NCI-H146 treated with DMSO at 0.1 percent for 48 hours (cell line): ENCODE measurements around the gene HS3ST3A1.

Experiments used
- DNase-seq: peaks from one replicate; lab custom pipeline; 2025; ENCODE audit not compliant: unreplicated experiment; lab: John Stamatoyannopoulos, UW

HS3ST3A1 gene

DNA sequence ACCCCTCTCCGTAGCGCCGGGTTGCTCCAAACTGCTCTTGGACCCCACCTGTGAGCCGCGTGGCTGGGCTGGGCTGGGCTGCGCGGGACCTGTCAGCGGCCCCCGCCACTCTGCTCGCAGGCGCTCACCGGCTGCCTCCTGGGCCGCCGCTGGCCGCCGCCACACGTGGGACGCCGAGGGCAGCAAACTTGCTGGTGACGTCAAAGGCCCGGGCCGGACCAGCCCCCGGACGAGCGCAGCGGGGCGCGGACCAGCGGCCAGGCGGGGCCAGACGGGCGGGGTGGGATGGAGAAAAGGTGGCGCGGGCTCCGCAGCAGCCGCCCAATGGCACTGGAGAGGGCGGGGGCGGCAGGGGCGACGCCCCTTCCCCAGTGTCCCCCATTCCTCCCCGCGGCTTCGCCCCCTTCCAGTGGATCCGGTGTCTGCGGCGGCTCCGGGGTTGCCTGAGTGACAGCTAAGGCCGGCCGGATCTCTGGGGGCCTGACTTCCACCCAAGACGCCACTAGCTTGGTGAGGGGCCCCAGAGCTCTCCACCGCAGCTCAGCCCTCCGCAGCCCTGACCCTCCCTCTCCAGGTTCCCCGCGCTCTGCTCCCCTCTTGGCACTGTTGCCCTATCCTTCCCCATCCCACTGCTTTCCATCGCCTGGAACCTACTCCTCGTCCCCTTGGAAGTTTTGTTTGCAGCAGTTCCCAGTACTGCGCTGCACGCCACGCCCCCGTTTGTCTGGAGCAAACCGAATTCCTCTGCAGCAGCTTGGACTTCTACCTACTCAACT is at the start of gene HS3ST3A1:
Gene HS3ST3A1, minus strand, starts transcription at position 154 of the 776 bp plus-strand sequence. CDS start 800 bp downstream, outside the sequence.
- DNase-seq: no peak

DNA sequence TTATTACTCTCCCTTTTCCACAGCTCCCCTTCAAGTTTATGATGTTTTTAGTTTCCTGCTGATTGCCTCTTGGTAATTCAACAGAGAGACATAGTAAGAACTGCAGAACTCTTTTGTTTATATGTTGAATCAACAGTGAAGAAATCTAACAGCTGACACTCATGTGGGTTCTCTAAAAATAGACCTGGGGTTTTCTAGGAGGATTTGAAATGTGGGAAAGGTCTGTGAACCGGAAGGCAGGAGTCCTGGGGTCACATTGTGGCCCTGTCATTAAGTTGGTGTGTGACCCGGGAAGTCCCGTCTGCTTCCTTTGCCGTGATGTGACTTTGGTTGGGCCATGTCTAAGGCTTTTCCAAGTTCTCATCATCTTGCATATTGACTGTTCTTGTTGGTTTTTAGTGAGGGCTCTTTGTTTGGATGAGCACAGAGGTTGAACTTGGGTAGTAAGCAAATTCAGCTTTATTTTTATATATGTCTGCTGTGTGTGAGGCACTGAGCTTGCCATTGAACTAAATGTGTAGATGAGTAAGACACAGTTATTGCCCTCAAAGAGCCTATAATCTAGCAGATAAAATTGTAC is 48.5 kb upstream of the HS3ST3A1 start:
- DNase-seq: no peak

- no peak for DNase-seq
Measured at GRCh38 chr17:13647543-13648021, 45.9 kb upstream of the HS3ST3A1 start.

GRCh38 chr17:13646969-13647542 is 45.3 kb upstream of the HS3ST3A1 start:
- no peak for DNase-seq

DNA sequence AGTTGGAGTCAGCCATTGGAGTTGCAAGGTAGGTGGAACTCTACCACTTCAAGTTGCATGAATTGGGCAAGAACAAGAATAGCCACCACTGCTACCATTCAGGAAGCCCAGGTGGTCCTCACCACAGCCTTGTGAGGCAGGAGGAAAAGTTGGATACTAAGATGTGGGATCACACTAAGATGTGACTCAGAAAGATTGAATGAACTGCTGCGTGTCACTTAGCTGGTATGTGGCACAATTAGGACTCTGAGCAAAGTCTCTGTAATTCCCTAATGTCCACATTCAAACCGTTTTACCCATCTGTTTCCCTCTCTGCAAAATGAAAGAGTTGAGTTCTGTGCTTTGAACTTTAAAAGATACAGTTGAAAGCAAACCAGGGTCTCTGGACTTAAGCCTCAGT is 44.7 kb upstream of the HS3ST3A1 start:
- no peak for DNase-seq

DNA sequence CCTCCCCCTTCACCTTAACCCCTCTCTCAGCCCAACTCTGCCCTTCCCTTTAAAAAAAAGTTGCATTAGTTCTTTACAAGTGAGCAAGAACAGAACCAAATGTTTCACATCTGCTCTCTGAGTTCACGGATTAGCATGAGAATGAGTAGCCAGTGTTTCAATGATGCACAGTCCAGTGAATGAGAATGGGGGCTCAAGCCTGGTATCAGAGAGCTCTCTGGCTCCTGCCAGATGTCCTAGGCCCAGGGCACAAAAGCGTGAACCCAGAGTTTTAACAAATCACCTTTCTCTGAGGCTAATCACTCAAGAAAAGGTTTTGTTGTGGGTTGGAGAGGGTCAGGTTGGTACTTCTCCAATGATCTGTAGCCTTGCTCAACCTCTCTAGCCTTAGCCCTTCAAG is 41.5 kb upstream of the HS3ST3A1 start:
- DNase-seq: no peak

DNA sequence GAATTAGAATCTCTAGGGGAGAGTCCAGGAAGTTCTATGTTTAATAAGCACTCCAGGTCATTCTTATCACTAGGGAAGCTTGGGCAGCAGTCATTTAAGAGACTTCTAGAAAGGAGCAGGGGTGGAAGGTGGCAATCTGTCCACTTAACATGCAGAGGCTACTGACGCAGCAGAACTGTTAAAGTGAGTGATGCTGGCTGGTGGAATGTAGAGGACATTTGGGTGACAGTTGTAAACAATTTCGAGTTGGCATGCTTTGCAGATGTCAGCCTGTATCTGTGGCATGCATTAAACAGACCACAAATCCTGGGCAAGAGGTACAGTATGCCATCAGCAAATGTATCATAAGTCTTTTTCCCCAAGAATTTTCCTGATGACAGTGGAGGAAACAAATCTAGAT is 40.5 kb upstream of the HS3ST3A1 start:
- DNase-seq: no peak

- no peak for DNase-seq
Measured at GRCh38 chr17:13640551-13640950, 38.8 kb upstream of the HS3ST3A1 start.

DNA sequence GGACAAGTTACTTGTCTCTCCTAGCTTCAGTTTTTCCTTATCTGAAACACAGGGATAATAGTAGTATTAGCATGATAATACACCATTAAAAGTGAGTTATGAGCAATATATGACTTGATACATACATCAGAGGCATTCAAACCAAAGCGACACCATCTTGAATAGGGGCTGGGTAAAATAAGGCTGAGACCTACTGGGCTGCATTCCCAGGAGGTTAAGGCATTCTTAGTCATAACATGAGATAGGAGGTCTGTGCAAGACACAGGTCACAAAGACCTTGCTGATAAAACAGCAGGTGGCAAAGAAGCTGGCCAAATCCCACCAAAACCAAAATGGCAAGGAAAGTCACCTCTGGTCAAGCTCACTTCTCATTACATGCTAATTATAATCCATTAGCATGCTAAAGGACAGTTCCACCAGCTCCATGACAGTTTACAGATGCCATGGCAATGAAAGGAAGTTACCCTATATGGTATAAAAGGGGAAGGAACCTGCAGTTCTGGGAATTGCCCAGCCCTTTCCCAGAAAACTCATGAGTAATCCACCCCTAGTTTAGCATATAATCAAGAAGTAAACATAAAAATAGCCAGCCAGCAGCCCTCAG is 37.2 kb upstream of the HS3ST3A1 start:
- DNase-seq: no peak

DNA sequence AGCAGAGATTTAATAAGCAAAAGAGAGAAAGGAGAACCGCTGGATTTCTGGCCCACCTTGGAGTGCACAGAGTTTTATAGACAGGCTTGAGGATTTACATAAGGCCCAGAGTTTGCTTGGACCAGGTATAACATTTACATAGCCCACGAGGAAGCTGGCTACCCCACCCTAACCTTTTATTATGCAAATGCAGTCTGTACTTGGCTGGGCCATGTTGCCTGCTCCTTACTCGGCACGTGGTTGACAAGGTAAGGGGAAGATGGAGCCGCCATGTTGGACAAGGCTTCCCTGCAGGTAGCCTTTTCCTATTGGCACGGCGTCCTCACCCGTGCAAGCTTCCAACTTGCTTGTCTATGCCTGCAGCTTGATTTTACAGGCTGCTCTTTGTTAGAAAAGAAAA is 35.2 kb upstream of the HS3ST3A1 start:
- no peak for DNase-seq

DNA sequence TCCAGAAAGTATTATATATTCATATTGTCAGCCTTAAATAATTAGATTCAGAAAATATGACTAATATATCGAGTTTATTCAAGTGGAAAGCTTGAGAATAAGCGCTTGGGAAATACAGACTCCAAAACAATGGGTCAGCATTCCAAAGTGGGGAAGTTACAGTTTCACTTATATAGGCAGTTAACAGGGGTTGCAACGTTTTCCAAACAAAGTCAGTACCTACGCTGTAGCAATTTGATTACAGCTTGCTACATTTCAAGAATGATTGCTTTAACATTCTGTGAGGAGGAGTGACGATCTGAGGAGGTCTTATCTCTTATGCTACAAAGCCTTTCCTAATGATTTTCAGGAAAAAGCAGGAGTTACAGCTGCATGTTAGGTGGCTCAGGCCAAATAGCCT is 34.2 kb upstream of the HS3ST3A1 start:
- no peak for DNase-seq

DNA sequence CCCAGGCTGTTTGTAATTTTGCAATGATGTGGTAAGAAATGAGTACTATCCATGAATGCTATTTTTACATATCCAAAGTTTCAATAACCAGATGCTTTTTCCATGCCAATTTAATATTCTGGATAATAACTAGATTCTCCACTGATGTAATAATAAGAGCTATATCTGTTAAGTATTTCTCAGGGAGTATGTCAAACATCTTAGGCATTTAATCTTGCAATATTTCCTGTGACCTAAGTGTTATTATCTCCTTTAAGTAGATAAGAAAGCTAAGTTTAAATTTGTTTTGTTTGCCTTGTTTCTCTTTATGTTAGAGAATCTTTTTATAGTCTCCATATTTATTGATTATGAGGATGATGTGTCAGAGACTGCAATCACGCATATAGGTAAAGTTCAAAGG is 32.3 kb upstream of the HS3ST3A1 start:
- DNase-seq: no peak

- no peak for DNase-seq
Measured at GRCh38 chr17:13631529-13631928, 29.8 kb upstream of the HS3ST3A1 start.

DNA sequence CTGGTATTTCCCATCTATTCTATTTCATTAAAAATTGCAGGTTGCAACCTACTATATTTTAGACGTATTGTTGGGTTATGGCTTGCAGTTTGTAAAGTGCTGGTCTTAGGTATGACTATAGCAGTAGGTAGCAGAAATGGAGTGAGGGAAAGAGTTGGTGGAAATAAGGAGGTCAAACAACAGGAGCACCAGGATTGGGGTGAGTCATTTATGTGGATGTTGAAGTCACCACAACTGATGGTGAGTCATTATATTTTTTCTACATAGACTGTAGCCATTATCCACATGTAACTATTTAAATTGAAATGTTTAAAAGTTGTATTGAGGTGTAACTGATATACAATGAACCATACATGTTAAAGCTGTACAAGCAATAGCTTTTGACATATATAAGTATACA is 25.0 kb upstream of the HS3ST3A1 start:
- DNase-seq: no peak

- DNase-seq: no peak
Measured at GRCh38 chr17:13619462-13619861, 17.7 kb upstream of the HS3ST3A1 start.

- no peak for DNase-seq
Measured at GRCh38 chr17:13616031-13616430, 14.3 kb upstream of the HS3ST3A1 start.

DNA sequence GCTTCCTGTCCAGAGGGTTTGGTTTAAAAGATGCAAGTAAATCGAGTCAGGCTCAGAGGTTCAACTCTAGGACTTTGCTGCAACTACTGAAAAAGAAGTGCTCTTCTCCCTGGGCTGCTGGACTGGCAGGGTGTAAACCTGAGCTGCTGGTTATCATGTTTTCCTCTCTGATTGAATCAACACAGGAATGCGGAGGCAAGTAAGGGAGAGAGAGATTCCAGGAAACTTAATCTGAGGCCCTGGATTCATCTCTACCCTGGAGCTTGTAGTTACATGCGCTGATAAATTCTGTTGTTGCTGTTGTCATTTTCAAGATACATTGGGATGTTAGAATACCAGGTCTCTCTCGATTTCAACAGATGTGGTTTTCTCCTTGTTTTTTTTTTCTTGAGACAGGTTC is 8.2 kb upstream of the HS3ST3A1 start:
- DNase-seq: no peak

DNA sequence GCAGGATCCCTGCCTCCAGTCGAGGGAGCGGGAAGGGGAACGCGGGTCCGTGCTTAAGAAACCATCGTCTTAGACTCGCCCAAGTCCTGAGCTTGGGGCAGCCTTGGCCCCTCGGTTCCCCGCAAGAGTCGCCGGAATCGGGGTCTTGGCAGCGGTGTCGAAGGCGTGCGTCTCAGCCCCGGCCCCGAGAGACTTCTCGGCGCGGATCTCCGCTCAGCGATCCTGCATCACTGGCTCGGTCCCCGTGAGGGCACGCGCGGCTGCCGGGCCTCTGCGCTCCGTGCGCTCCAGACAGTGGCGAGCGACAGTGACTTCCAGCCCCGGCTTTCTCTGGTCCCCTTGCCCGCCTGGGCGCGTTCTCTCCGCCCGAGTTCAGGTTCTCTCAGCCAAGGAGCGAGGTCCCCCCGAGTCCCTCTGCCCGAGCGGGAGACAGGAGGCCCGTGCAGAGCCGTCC is 380 bp downstream of the HS3ST3A1 start:
- DNase-seq: no peak

DNA sequence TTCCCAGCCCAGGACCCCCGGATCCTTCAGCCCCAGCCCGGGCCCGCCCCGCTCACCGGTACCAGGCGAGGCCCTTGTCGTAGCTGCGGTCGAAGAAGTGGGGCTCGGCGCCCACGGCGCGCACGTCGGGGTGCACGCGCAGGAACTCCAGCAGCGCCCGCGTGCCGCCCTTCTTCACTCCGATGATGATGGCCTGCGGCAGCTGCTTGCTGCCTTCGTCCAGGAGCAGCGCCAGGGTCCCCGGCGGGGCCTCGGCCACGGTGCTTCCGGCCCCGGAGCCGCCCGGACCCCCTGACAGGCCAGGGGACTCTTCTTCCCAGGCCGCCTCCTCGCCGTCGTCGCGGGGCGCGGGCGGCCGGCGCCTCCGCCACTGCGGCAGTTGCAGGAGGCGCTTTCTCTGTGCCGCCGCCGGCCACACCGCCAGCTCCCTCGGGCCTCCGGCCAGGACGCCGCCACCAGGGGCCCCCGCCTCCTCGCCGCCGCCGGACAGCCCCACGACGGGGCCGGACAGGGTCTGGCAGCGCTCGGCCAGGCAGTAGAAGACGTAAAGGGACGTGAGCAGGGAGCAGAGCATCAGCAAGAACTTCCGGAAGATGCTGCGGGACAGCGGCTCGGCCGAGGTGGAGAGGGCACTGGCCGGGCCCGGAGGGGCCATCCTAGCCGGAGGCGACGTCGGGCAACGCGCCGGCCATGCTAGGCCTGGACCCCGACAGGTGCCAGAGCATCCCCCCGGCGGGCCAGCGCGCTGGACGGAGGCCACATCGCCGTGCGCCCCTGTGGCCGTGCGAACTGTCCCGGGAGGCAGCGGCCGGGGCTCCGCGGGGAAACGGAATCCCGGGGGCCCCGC is 1.0 kb downstream of the HS3ST3A1 start:
- no peak for DNase-seq

DNA sequence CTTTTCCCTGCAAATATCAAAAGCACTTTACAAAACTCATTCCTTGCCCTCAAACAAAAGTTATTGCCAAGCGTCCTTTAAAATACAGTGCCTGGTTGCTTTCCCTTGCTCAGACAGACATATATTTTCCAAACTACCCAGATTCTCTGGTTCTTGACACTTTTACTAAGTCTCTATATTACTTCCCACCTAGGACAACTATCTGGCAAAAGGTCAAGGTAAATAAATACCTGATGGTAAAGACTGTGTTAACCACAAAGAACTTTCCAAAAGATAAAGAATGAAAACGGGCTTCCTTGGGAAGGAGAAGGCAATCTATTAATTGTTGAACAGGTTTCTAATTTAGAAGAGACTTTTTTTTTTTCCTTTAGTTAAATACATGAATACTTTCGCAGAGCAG is 1.9 kb downstream of the HS3ST3A1 start:
- DNase-seq: no peak

- DNase-seq: no peak
Measured at GRCh38 chr17:13599168-13599577, 2.6 kb downstream of the HS3ST3A1 start.
